Loucy (cell line): ENCODE measurements around the gene TSPAN10.

Source experiments
- H2AFZ ChIP-seq: fragments of 200-600 bp; sonication (generic); 2 replicates; pipeline ENCODE4 v1.6.0; 2016; ENCODE audit warnings: antibody characterized with exemption, mild to moderate bottlenecking, low read length, moderate library complexity
- H3F3A ChIP-seq: fragments of 200-600 bp; 2 replicates; pipeline ENCODE4 v1.6.0; 2016; ENCODE audit warnings: antibody characterized with exemption, low read depth, mild to moderate bottlenecking
- H3K27me3 ChIP-seq: fragments of 200-600 bp; sonication (generic); 2 replicates; pipeline ENCODE4 v1.6.1; 2014; ENCODE audit warnings: low read length, mild to moderate bottlenecking; ENCODE audit not compliant: insufficient read depth, poor library complexity, severe bottlenecking
- H3K36me3 ChIP-seq: fragments of 200-600 bp; sonication (generic); 2 replicates; pipeline ENCODE4 v1.6.1; 2016; ENCODE audit warnings: low read length; ENCODE audit not compliant: insufficient read depth
- H3K4me1 ChIP-seq: fragments of 200-600 bp; sonication (generic); 2 replicates; pipeline ENCODE4 v1.5.1; 2014; ENCODE audit warnings: low read length, mild to moderate bottlenecking; ENCODE audit not compliant: insufficient read depth, poor library complexity, severe bottlenecking
- H3K4me2 ChIP-seq: fragments of 200-600 bp; sonication (generic); 2 replicates; pipeline ENCODE4 v1.6.0; 2014; ENCODE audit warnings: antibody characterized with exemption, low read length, low read depth, mild to moderate bottlenecking; ENCODE audit not compliant: poor library complexity, severe bottlenecking
- H3K4me3 ChIP-seq: fragments of 200-600 bp; sonication (generic); 2 replicates; pipeline ENCODE4 v1.5.1; 2014; ENCODE audit warnings: low read length, mild to moderate bottlenecking, mixed read lengths; ENCODE audit not compliant: poor library complexity, severe bottlenecking
- H3K79me2 ChIP-seq: fragments of 200-600 bp; sonication (generic); 2 replicates; pipeline ENCODE4 v1.6.1; 2014; ENCODE audit warnings: low read length; ENCODE audit not compliant: insufficient read depth
- H3K9ac ChIP-seq: fragments of 200-600 bp; sonication (generic); 2 replicates; pipeline ENCODE4 v1.6.0; 2014; ENCODE audit warnings: mild to moderate bottlenecking, low read depth, low read length, moderate library complexity; ENCODE audit not compliant: poor library complexity, severe bottlenecking
- H3K9me2 ChIP-seq: fragments of 200-600 bp; sonication (generic); replicated peaks from 2 replicates; pipeline ENCODE4 v1.6.1; 2016; ENCODE audit warnings: low read depth, low read length, mixed read lengths
- H3K9me3 ChIP-seq: fragments of 200-600 bp; sonication (generic); 2 replicates; pipeline ENCODE4 v1.6.1; 2014; ENCODE audit warnings: mild to moderate bottlenecking, antibody characterized with exemption, low read length, low read depth; ENCODE audit not compliant: insufficient read depth
- H4K20me1 ChIP-seq: fragments of 200-600 bp; sonication (generic); 2 replicates; pipeline ENCODE4 v1.6.0; 2014; ENCODE audit warnings: antibody characterized with exemption, low read length, mild to moderate bottlenecking; ENCODE audit not compliant: insufficient read depth, poor library complexity, severe bottlenecking
- EZH2phosphoT487 ChIP-seq: fragments of 200-600 bp; IDR thresholded peaks from 2 replicates; pipeline ENCODE4 v1.6.1; 2018; ENCODE audit warnings: antibody characterized with exemption, mild to moderate bottlenecking, moderate library complexity, borderline replicate concordance
- TF ChIP-seq, protein P1 (sequence below): fragments of 200-600 bp; sonication (generic); conservative IDR thresholded peaks from 2 replicates; pipeline ENCODE4 v1.5.1; 2014; ENCODE audit warnings: mild to moderate bottlenecking, antibody characterized with exemption, low read length

Gene TSPAN10

GRCh38 chr17:81656118-81656743 lies 19.2 kb downstream of the TSPAN10 start, which contains the start of gene PDE6G:
TSS of gene PDE6G (minus strand) at chr17:81656542. CDS start at chr17:81653305, 3,237 bp downstream.
- no peaks in the 10 kb centered on the region for H3K79me2 ChIP-seq
- no peaks in the 10 kb centered on the region for H3K27me3 ChIP-seq
- peak within 1 kb of the TSS; percentile 16 for H3K4me3 ChIP-seq
- H3K4me1 ChIP-seq: peaks cover 32% of the 10 kb centered on the region
- H3K9ac ChIP-seq: peak within 1 kb of the TSS; percentile 37
- no peak within 1 kb of the TSS for H2AFZ ChIP-seq
- no peaks in the 10 kb centered on the region for H3K9me2 ChIP-seq
- H3F3A ChIP-seq: no peaks in the 10 kb centered on the region
- H4K20me1 ChIP-seq: no peaks in the 10 kb centered on the region
- no peaks in the 10 kb centered on the region for H3K36me3 ChIP-seq
- TF ChIP-seq EZH2phosphoT487: no peak
- TF ChIP-seq, protein P1, sequence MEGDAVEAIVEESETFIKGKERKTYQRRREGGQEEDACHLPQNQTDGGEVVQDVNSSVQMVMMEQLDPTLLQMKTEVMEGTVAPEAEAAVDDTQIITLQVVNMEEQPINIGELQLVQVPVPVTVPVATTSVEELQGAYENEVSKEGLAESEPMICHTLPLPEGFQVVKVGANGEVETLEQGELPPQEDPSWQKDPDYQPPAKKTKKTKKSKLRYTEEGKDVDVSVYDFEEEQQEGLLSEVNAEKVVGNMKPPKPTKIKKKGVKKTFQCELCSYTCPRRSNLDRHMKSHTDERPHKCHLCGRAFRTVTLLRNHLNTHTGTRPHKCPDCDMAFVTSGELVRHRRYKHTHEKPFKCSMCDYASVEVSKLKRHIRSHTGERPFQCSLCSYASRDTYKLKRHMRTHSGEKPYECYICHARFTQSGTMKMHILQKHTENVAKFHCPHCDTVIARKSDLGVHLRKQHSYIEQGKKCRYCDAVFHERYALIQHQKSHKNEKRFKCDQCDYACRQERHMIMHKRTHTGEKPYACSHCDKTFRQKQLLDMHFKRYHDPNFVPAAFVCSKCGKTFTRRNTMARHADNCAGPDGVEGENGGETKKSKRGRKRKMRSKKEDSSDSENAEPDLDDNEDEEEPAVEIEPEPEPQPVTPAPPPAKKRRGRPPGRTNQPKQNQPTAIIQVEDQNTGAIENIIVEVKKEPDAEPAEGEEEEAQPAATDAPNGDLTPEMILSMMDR: no peak
- no peaks in the 10 kb centered on the region for H3K9me3 ChIP-seq
- H3K4me2 ChIP-seq: peak within 1 kb of the TSS; percentile 55

DNA sequence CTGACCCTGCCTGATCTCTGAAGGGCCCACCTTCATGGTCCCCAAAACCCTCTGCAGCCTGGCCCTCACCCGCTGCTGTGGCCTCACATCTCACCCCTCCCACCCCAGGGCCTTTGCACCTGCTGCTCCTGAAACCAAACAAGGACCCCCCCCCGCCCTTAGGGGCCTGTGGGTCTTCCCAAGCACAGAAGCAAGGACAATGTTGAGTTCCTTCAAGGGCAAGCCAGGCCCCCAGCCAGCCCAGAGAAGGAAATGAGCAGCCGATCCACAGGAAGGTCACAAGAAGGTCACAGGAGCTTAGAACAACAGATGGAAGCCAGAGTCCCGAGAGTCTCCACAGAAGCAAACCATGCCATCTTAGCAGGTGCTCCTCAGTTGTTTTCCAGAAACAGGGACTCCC lies 19.8 kb downstream of the TSPAN10 start:
- Histone ChIP-seq H3F3A (no peaks in the 10 kb centered on the region), H3K36me3 (no peaks in the 10 kb centered on the region), H2AFZ (no peak overlapping the region), H3K9me3 (no peaks in the 10 kb centered on the region), H3K4me3 (peak overlapping the region; percentile 16), H3K9me2 (no peaks in the 10 kb centered on the region), H4K20me1 (no peaks in the 10 kb centered on the region), H3K4me2 (peak overlapping the region; percentile 55), H3K79me2 (no peaks in the 10 kb centered on the region), H3K4me1 (peaks cover 32% of the 10 kb centered on the region), H3K27me3 (no peaks in the 10 kb centered on the region), H3K9ac (peak overlapping the region; percentile 37)
- TF ChIP-seq, protein P1: no peak
- TF ChIP-seq EZH2phosphoT487: no peak

DNA sequence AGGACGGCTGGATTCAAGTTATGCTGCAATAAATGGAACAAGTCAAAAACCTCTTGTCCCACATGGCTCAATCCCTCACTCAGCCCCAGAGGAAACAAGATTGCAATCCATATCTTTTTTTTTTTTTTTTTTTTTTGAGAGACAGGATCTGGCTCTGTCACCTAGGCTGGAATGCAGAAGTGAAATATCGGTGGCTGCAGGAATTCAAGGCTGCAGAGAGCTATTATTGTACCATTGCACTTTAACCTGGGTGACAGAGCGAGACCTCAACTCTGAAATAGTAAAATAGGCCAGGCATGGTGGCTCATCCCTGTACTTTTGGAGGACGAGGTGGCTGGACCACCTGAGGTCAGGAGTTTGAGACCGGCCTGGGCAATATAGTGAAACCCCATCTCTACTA lies 22.0 kb downstream of the TSPAN10 start:
- Histone ChIP-seq H3K4me2 (no peak overlapping the region), H3K4me1 (peaks cover 24% of the 10 kb centered on the region), H3K36me3 (no peaks in the 10 kb centered on the region), H3K4me3 (no peak overlapping the region), H3F3A (peaks cover 3% of the 10 kb centered on the region; the same call in 1 of the 2 replicates), H3K9me2 (no peaks in the 10 kb centered on the region), H3K27me3 (no peaks in the 10 kb centered on the region), H4K20me1 (no peaks in the 10 kb centered on the region), H3K9me3 (no peaks in the 10 kb centered on the region), H3K9ac (no peak overlapping the region), H3K79me2 (peaks cover 1% of the 10 kb centered on the region; the same call in 1 of the 2 replicates), H2AFZ (no peak overlapping the region)
- TF ChIP-seq, protein P1: no peak
- no peak for TF ChIP-seq EZH2phosphoT487
